ENCODE data around the gene ZNF844.

- TF ChIP-seq CTCF (IDR thresholded peaks at IDR 0.05) (no peak), EZH2 (IDR thresholded peaks at IDR 0.05; ENCODE audit: borderline replicate concordance, insufficient read depth, low read depth, low read length, poor library complexity, severe bottlenecking) (no peak)
These were observed 11.1 kb downstream of the ZNF844 start for GRCh38 chr19:12075538-12076139.

Measured in B cell (primary cell).